Measurements from ENCODE around the gene COX8C.

- TF ChIP-seq CTCF (conservative IDR thresholded peaks at IDR 0.05; ENCODE audit: low read depth, low read length) (no peak), EZH2phosphoT487 (IDR thresholded peaks at IDR 0.05; ENCODE audit: borderline replicate concordance, low read length) (no peak), EZH2 (IDR thresholded peaks at IDR 0.05; ENCODE audit: low read length, unreplicated experiment) (no peak)
Observed at GRCh38 chr14:93326196-93326595, 20.8 kb upstream of the COX8C start.
